CD4-positive, alpha-beta T cell treated with Interleukin-6 for 4 hours (primary cell): ENCODE results near the gene GNAQ.
A peak's percentile ranks its signal among the peaks of the same experiment; 100 is the strongest.

Source experiments
- DNase-seq: peaks from one replicate; pipeline ENCODE4 v3.0.0-alpha.2; 2020; ENCODE audit warnings: mixed read lengths

GNAQ gene

GRCh38 chr9:78031444-78031892, at the start of gene GNAQ:
TSS of gene GNAQ (minus strand) at chr9:78031811. CDS start at chr9:78031235, 576 bp downstream.
- no peak for DNase-seq

- peak; percentile 19 for DNase-seq
Measured at GRCh38 chr9:78074385-78075291, 43.0 kb upstream of the GNAQ start.

DNA sequence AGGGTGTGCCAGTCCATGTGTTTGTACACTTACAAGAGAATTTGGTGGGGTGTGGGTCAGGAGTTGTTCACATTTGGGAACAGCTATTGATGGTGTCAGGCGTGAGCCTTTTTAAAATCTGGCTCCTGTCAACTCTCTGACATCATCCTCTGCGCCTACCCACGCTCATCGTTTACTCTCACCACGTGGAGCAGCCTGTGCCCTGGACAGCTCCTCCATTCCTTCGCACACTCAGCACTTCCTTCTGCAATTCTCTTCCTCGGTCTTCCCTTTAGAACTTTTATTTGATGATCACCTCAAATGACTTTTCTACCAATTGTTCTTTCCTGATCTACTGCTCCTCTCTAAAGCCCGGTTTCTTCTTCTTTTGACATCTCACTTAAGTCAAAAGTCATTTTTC, 42.1 kb upstream of the GNAQ start:
- peak; percentile 10 for DNase-seq

DNA sequence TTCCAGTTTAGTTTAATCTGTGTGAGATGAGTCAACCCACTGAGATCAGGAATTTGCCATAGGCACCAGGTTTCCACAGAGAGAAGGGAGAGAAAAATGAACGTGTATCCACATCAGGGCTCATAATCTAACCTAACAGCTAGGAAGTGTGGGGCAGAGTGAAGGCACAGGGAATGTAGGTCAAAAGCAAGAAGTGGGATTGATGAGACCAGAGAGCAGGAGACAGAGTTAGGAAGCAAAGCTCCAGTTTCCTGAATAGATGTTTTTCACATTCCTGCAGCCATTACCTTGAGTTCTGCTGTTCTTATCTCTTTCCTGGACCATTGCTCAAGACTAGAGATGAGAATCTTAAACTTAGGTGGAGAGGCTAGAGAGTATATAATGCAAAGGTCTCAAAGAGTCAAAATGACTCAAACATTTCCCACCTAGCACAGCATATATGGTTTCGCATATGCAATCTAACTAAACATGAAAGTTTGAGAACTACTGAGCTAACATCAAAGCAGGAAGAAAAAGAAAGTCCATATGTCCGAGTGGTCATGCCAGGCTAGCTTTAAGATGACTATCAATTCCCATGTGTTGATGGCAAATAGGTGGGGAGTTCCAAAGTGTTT, 41.1 kb upstream of the GNAQ start:
- DNase-seq: no peak

DNA sequence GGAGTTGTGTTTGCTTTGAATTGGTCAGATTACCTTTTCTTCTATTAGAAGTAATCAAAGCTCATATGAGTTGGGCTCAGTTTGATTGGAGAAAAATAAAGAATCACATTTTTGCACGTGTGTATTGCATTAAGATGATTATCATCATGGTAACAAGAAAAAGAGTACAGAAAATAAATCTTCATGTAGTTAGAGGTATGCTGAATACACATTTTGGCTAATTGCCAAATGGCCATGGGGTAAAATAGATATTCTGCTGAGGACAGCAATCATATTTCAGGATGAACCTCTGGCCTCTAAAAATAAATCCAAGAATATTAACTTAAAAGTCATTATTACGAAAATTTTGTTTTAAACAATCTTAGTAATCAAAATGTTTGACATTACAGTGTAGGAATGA, 38.9 kb upstream of the GNAQ start:
- no peak for DNase-seq

DNA sequence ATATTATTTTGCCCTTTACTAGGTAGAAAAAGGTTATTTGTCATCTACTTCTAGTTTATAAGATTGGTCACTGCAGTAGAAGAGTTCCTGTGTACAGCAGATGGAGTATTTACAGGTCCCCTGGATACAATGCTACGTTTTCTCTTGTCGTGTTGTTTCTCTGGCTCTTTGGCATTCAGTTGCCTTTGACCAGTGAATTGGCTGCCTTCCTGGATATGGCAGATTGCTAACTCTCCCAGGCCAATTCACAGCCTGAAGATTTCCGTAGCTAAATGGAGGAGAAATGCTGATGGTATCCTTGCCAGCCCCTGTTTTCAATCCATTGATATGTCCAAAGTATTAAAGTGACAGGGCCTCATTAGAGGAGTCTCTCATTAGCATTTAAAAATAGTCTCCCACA, 32.5 kb upstream of the GNAQ start:
- no peak for DNase-seq

- DNase-seq: no peak
Measured at GRCh38 chr9:78062710-78063109, 31.1 kb upstream of the GNAQ start.

GRCh38 chr9:78054218-78054617, 22.6 kb upstream of the GNAQ start:
- DNase-seq: peak; percentile 44

DNA sequence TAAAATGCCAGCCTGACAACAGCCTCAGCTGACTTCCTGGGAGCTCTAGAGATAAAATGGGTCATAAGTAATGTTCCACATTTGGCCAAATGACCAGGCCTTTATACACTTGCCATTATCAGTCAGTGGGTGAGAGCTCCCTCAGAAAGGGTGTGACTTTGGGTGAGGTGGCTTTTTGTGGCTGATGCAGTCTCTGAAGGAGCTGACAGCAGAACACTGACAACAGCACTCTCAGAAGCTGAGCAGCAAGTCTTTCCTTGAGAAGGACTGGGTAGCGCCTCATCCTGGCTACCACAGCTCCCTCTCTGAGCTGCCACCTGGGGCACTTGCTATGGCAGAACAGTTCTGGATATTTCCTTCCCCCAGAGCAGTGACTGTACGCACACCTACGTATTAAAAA, 22.0 kb upstream of the GNAQ start:
- no peak for DNase-seq

DNA sequence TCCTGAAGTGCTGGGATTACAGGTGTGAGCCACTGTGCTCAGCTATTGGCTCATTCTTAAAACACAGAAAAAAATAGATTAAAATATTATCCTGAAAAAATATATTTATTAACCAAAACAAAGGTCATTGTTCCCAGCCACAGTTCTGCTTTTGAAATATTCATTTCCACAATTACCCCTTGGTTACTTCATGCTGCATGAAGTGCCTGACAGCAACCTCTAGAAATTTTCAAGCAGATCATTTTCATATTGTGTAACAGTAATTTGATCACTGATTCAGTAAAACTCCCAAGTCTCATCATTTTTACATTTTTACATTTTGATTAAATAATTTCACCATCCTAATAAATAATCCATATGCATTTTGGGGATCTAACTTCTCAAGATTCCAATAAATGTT, 18.8 kb upstream of the GNAQ start:
- no peak for DNase-seq

DNA sequence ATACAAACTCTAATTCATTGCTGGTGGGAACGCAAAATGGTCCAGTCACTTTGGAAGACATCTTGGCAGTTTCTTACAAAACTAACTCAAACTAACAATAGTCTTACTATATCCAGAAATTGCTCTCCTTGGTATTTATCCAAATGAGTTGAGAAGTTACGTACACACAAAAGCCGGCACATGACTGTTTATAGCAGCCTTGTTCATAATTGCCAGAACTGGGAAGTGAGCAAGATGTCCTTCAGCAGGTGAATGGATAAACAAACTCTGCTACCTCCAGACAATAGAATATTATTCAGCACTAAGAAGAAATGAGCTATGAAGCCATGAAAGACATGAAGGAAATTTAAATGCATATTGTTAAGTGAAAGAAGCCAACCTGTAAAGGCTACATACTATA, 17.9 kb upstream of the GNAQ start:
- no peak for DNase-seq

GRCh38 chr9:78047106-78047505, 15.5 kb upstream of the GNAQ start:
- DNase-seq: no peak

DNA sequence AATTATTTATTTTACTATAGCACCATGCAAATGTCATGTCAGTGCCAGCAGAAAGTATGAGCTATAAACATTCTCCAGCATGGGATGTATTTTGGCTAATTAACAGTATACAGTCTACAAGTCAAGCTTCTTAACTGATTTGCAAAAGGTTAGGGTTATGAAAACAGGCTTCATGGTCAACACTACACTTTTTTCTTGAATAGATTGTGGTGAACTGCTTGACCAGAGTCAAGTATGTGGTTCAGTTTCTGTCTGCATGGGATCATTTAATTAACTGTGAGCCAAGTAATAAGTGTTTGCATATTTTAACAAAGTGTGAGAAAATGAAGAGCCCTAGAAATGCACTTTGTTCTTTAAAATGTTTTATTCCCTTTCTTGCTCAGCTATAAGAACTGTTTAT, 14.5 kb upstream of the GNAQ start:
- no peak for DNase-seq

GRCh38 chr9:78044886-78045285, 13.3 kb upstream of the GNAQ start:
- no peak for DNase-seq

DNA sequence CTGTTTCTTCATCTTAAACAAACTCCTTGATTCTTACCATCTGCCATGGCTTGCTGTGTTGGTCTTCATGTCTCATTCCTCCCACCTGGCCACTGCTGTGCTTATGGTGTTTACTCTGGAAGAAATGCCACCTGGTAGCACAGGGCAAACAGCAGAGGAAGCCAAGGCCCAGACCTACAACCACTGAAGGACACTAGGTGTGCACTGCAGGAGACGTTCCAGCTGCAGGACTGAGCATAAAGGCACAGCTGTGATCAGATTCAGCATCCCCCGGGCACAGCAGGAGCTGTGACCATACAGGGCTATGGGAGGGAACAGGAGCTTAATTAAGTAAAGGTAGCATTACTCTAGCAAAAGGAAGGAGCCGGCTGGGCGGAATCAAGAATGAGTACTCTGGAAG, 12.6 kb upstream of the GNAQ start:
- DNase-seq: no peak

DNA sequence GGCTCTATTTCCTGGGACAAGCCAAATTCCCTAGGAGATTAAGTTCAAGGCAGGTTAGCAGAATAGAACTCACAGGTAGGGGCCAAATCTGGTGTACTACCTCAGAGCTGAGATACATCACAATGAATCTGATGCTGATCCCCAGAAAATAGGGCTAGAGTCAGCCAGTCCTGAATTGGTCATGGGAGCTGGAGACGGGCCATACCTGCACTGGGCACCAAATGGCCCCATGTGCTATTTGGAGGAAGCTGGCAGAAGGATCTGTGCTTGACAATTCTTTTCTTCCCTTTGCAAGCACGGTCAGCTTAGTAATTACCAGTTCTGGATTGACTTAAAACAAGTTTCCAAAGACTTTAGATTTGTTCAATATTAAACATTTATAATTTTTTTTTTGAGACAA, 10.4 kb upstream of the GNAQ start:
- DNase-seq: no peak

DNA sequence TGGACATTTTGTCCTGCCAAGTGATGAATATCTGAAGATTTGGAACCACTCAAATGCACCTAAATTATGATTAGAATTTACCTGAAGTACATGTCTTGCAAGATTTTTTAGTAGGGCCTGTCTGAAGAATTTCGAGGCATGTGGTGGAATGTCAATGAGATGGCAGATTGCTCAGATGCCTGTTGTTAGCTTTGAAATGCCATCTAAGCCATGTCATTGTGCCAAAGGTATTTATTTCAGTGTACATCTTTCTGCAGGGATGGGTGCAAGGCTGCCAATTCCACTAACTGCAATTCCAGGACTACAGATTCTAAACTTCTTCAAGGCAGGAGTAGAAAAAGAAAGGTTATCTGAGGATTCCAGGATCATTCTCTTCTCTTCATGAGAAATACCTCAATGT, 9.1 kb upstream of the GNAQ start:
- no peak for DNase-seq

- DNase-seq: no peak
Measured at GRCh38 chr9:78038620-78039300, 7.1 kb upstream of the GNAQ start.

GRCh38 chr9:78035383-78035993, 3.9 kb upstream of the GNAQ start:
- DNase-seq: peak; percentile 69

DNA sequence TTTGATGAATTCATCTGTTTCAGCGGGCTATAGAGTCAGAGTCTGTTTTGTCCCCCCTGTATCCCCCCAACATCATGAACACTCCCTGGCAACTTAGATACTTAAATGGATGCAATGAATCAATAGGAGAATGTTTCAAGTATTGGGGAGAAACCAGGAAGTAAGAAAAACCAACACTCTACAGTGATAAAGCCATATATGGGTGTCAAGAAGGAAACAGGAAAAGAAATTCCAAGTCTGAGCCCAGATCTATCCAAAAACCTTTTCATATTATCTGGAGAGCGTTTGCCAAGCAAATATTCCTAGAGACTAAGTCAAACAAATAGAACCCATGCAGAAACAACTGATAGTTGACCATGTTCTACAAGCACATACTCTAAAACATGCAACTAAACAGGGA, 2.3 kb upstream of the GNAQ start:
- no peak for DNase-seq

DNA sequence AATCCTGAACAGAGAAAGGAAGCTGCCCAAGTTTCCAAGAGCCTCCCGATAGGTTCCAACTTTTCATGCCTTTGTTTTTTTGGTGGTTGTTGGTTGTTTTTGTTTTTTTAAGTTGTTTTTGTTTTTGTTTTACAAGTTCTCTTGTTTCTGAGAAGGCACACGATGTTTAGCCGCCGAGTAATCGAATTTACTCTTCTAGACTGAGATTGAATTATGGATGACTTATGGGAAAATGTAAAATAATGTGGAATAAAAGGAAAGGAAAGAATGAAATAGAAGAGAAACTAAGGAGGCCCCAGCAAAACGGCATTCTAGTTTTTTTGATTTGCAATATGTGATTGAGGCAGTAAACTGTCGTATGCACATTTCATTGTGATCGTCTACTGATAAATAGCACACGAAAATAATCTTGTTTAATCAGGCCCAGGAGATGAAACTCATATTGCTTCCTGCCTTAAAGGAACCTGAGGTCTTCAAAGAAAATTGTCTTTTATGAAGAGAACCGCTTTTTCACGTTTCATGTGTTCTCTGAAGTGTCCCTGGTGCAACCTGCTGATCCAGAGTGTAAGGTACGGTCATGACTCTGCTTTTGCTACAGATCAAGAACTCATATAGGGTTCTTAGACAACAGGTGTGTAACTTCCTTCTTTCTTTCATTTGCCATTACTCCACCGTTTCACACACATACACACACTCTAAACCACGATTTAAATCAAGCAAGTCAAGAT, 1.3 kb upstream of the GNAQ start:
- peak; percentile 33 for DNase-seq

DNA sequence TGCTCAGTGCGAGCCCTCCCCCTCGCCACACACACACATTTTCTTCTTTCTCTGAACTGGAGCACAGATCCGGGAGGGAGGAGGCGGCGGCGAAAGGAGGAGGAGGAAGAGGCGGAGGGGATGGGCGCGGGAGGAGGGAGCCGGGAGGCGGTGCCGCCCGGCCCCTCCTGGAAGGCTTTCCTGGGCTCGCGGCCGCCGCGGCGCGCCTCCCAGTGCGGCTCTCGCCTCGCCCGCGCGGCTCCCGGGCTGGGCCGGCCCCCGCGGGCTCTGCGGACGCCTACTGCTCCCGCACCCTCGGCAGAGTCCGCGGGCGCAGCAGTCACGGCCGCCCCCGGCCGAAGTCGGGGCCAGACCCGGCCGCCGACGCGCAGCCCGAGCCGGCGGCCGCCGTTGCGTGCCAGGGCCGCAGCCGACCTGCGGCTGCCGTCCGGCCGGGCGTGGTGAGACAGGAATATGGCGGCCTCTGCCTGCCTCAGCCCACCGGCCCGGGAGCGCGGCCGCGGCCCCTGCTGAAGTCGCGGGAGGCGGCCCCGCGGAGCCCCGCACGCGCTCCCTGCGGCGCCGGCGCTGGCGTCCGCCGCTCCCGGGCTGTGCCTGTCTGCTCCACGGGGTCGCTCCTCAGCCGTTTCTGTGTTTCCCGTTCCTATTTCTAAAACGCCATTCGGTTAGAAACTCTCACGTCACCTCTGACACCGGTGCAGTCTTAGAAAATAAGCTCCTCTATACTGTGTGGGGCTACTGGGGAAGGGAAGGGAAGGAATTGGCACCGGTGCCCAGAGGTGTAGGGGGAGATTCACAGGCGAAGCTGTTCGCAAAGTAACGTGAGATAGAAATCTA, 500 bp upstream of the GNAQ start:
- DNase-seq: peak; percentile 83
